Measurements from ENCODE around the gene ZFP36L1. TPM values are rescaled to one million over a fixed set of nuclear protein-coding genes. Genes with fewer than 3 reads are reported as not detected.

Gene ZFP36L1
- total RNA-seq, 4 donors from 2014 or later = 154 to 451 (median 280) TPM

- Histone ChIP-seq H3K27ac (no peak overlapping the region), H3K9me3 (no peaks in the 10 kb centered on the region), H3K4me3 (no peak overlapping the region), H3K27me3 (no peaks in the 10 kb centered on the region), H3K4me1 (peaks cover 0 to 17% (median 7%) of the 10 kb centered on the region in 3 donors), H3K36me3 (no peaks in the 10 kb centered on the region)
- ATAC-seq = no peak
- TF ChIP-seq EP300 (IDR thresholded peaks at IDR 0.05) = no peak
- no peak for TF ChIP-seq POLR2A (IDR thresholded peaks at IDR 0.05)
- no peak for TF ChIP-seq POLR2AphosphoS5 (IDR thresholded peaks at IDR 0.05)
- no peak for TF ChIP-seq CTCF (IDR thresholded peaks at IDR 0.05)
- 88 to 98% methylated on average over 4 to 5 of the region's 10 CpGs for WGBS, 2 donors (ENCODE audit: low coverage in 1 of 2)
Observed at GRCh38 chr14:68748260-68748659, 44.6 kb downstream of the ZFP36L1 start.

GRCh38 chr14:68747393-68747792, 45.5 kb downstream of the ZFP36L1 start:
- 95 to 100% methylated on average over 1 to 4 of the region's 5 CpGs for WGBS, 2 donors (ENCODE audit: low coverage in 1 of 2)
- Histone ChIP-seq H3K27me3 (no peaks in the 10 kb centered on the region), H3K27ac (no peak overlapping the region), H3K9me3 (no peaks in the 10 kb centered on the region), H3K4me3 (no peak overlapping the region), H3K4me1 (peaks cover 0 to 9% (median 5%) of the 10 kb centered on the region in 3 donors), H3K36me3 (no peaks in the 10 kb centered on the region)
- no peak for ATAC-seq
- TF ChIP-seq CTCF (IDR thresholded peaks at IDR 0.05) = no peak
- TF ChIP-seq POLR2A (IDR thresholded peaks at IDR 0.05) = no peak
- no peak for TF ChIP-seq POLR2AphosphoS5 (IDR thresholded peaks at IDR 0.05)
- no peak for TF ChIP-seq EP300 (IDR thresholded peaks at IDR 0.05)

DNA sequence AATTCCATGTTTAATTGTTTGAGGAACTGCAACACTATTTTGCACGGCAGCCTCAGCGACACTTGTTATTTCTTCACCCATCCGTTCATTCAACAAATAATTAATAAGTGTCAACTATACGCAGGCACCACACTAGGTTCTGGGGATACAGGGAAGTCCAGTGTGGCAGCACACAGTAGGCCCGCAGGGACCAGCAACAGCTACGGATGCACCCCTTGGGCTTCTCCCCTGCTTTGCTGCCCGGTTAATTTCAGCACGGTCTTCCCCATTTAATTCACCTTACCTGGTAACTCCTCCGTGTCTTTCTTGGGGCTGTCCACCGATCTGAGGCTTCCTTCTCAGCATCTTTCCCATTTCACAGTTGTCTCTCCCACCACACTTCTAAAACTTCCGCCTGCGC, 48.3 kb downstream of the ZFP36L1 start:
- Histone ChIP-seq H3K36me3 (no peaks in the 10 kb centered on the region), H3K4me3 (no peak overlapping the region), H3K27ac (no peak overlapping the region), H3K9me3 (no peaks in the 10 kb centered on the region), H3K4me1 (no peaks in the 10 kb centered on the region), H3K27me3 (no peaks in the 10 kb centered on the region)
- ATAC-seq = no peak
- TF ChIP-seq POLR2AphosphoS5 (IDR thresholded peaks at IDR 0.05) (no peak), CTCF (IDR thresholded peaks at IDR 0.05) (no peak), POLR2A (IDR thresholded peaks at IDR 0.05) (no peak), EP300 (IDR thresholded peaks at IDR 0.05) (no peak)
- WGBS, 2 donors (ENCODE audit: low coverage in 1 of 2) = 90 to 92% methylated on average over 8 to 9 of the region's 12 CpGs

DNA sequence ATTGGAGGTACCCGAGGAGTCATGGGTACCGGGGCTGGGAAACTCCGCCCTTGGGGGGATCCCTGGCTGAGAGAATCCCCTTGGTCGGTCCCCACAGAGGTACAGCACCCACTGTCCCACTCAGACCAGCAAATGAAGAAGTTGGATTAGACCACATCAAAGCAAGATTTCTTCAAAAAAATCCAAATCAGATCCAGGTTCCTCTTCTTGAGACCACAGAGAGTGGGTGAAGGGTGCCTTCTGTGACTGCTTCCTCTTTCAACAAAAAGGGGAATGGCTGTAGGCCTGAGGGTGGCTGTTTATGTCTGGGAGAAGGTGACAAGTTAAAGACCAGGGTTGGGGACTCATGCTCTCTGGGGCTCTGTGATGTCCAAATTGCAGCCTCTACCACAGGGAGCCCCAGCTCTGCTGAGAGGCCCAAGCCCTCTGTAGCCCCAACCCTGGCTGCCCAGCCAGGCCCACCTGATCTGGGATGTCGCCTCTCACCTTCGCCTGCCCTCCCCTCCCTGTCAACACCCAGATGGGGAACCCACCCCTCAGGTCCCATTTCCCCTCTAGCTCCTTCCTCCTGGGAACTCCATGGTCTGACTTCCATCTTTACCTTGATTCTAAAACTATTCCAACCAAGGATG, 50.9 kb downstream of the ZFP36L1 start:
- H3K4me1 ChIP-seq = peaks cover 0 to 14% (median 1%) of the 10 kb centered on the region in 3 donors
- no peak overlapping the region for H3K4me3 ChIP-seq
- H3K27ac ChIP-seq = no peak overlapping the region
- no peaks in the 10 kb centered on the region for H3K9me3 ChIP-seq
- no peaks in the 10 kb centered on the region for H3K27me3 ChIP-seq
- TF ChIP-seq POLR2AphosphoS5 (IDR thresholded peaks at IDR 0.05) = no peak
- no peak for TF ChIP-seq CTCF (IDR thresholded peaks at IDR 0.05)
- no peak for TF ChIP-seq EP300 (IDR thresholded peaks at IDR 0.05)
- TF ChIP-seq POLR2A (IDR thresholded peaks at IDR 0.05) = no peak
- ATAC-seq = no peak
- H3K36me3 ChIP-seq = no peaks in the 10 kb centered on the region
- whole genome bisulfite sequencing, 2 donors (ENCODE audit: low coverage in 1 of 2) = 90% methylated on average over 5 of the region's 6 CpGs; no CpG with 5 or more reads in 1 of the 2 donors

DNA sequence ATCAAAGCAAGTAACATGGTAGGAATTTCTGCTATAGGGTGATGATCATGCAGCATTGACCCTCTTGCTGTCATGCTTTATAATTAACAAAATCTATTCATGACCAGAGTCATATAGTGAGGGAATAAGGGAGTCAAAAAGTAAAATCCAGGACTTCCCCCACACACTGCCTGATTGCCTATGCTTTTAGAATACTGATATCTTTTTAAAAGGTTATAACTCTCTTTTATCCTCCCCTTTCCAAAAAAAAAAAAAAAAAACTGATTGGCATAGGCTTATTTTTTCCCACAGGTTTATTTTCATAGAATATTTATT, 51.4 kb downstream of the ZFP36L1 start:
- Histone ChIP-seq H3K27me3 (no peaks in the 10 kb centered on the region), H3K4me1 (peaks cover 0 to 19% (median 6%) of the 10 kb centered on the region in 3 donors), H3K27ac (no peak overlapping the region), H3K36me3 (no peaks in the 10 kb centered on the region), H3K4me3 (no peak overlapping the region), H3K9me3 (no peaks in the 10 kb centered on the region)
- TF ChIP-seq POLR2AphosphoS5 (IDR thresholded peaks at IDR 0.05) (no peak), EP300 (IDR thresholded peaks at IDR 0.05) (no peak), CTCF (IDR thresholded peaks at IDR 0.05) (no peak), POLR2A (IDR thresholded peaks at IDR 0.05) (no peak)
- no peak for ATAC-seq
